Daoy (cell line): ENCODE results near the gene CCDC89. TPM values are rescaled to one million over a fixed set of nuclear protein-coding genes. Genes with fewer than 3 reads are reported as not detected.
A peak's percentile ranks its signal among the peaks of the same experiment; 100 is the strongest.
"Not testable (repeated sequence)": the region's sequence is repeated elsewhere in the genome, so short reads cannot be mapped to it uniquely, and the experiment has no call there.

ENCODE experiments used
- DNase-seq: peaks from one replicate; pipeline ENCODE4 v3.0.0-alpha.2; 2015; ENCODE audit warnings: low read depth
- total RNA-seq: library from RNA; depleted of rRNA; stranded (reverse); fragments of >200 nt; shearing (Covaris generic); gene quantifications from 2 replicates; pipeline ENCODE4 v1.2.3, GENCODE V29; 2014

CCDC89 gene
- total RNA-seq, 1 experiment from 2014 or later, result 1.1 TPM

DNA sequence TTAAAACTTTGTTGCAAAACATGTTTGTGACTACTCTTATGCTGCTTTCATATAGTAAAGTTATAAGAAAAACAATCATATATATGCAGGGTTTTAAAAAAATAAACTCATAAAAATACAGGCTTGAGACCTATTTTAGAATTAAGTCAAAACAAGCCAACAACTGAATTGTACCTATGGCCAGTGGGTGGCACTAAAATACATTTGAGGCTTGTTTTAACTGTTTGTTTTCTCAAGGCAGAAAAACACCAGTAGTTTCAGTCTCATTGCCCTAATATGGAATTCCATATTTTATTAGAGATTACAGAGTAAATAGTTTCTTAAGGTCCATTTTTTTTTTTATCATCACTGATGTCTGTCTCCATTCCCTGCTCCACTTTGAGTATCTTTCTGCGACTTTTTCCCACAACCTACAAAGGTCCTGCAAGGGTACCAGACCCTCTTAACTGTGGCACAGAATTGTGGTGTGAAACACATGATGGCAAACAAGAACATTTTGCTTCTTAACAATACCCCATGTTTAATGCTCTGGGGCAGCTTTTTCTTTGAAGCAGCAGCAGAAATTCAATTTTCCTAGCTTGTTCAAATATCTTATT lies 8.5 kb upstream of the CCDC89 start:
- DNase-seq, result no peak

GRCh38 chr11:85685125-85685819 lies 723 bp downstream of the CCDC89 start:
- peak; percentile 9 for DNase-seq

- DNase-seq, result peak; percentile 76
Observed at GRCh38 chr11:85682330-85683305, 3.4 kb downstream of the CCDC89 start.

DNA sequence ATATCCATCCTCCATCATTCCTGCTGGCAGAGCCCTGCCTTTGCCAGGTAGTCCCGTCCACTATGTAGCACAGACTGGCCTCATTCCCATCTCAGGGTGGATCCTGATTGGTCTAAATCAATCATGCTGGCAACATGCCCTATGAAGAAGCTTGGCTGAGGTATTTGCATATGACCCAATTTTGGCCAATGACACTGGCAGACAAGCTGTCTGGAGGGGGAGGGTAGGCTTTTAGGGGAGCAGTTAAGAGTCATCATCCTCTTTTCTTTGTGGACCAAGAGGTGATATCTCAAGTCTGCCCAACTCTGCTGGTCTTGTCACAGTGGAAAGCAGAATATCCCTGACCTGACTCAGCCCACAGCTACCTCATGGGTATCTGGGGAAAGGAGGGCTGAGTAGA lies 5.1 kb downstream of the CCDC89 start:
- peak; percentile 4 for DNase-seq

- no peak for DNase-seq
Observed at GRCh38 chr11:85679576-85679975, 6.4 kb downstream of the CCDC89 start.

- DNase-seq, result no peak
Observed at GRCh38 chr11:85673393-85673792, 12.6 kb downstream of the CCDC89 start.

- no peak for DNase-seq
Observed at GRCh38 chr11:85672105-85672902, 13.7 kb downstream of the CCDC89 start.

DNA sequence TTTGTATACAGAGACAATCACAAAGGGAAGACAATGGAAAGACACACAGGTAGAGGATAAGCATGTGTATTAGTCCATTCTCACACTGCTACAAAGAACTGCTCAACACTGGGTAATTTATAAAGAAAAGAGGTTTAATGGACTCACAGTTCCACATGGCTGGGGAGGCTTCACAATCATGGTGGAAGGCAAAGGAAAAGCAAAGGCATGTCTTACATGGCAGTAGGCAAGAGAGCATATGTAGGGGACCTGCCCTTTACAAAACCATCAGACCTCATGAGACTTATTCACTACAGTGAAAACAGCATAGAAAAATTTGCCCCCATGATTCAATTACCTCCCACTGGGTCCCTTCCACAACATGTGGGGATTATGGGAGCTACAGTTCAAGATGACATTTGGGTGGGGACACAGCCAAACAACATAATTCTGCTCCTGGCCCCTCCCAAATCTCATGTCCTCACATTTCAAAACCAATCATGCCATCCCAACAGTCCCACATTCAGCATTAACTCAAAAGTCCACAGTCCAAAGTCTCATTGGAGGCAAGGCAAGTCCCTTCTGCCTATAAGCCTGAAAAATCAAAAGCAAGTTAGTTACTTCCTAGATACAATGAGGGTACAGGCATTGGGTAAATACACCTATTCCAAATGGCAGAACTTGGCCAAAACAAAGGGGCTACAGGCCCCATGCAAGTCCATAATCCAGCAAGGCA lies 14.9 kb downstream of the CCDC89 start:
- not testable (repeated sequence) for DNase-seq

- no peak for DNase-seq
Observed at GRCh38 chr11:85668157-85668556, 17.8 kb downstream of the CCDC89 start.

DNA sequence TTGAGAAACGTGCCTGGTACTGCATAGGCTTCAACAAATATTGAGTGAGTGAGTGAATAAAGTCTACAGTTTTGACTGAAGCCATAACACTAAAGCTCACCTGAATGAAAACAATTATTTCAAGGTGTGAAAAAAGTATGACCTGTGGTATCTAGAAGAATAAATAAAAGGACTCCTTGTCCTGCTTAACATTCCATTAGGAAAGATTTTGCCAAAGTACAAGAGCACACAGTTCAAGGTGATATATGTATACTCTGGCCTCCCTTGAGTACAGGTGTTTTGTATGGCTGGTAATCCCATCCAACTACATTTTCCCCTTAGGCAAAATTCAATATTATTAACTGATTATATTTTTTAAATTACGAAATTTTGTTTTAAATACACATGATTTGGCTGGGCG lies 19.3 kb downstream of the CCDC89 start:
- DNase-seq, result no peak

DNA sequence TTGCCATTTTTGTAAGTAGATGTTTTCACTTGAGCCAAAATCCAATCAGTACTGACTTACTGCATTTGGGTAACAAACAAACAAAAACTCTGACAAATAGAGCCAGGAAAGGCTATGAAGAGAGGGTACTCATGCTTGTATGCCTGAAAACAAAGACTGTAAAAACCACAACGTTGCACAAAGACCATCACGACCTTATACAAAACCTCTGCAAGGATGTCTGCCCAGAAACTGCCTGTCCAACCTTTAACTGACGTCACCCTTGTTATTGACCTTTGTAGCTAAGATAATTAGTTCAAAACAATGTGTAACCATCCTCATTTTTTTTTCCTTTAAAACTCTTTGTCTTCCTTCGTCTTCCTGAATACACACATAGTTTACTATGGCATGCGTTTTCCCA lies 20.3 kb downstream of the CCDC89 start:
- no peak for DNase-seq

DNA sequence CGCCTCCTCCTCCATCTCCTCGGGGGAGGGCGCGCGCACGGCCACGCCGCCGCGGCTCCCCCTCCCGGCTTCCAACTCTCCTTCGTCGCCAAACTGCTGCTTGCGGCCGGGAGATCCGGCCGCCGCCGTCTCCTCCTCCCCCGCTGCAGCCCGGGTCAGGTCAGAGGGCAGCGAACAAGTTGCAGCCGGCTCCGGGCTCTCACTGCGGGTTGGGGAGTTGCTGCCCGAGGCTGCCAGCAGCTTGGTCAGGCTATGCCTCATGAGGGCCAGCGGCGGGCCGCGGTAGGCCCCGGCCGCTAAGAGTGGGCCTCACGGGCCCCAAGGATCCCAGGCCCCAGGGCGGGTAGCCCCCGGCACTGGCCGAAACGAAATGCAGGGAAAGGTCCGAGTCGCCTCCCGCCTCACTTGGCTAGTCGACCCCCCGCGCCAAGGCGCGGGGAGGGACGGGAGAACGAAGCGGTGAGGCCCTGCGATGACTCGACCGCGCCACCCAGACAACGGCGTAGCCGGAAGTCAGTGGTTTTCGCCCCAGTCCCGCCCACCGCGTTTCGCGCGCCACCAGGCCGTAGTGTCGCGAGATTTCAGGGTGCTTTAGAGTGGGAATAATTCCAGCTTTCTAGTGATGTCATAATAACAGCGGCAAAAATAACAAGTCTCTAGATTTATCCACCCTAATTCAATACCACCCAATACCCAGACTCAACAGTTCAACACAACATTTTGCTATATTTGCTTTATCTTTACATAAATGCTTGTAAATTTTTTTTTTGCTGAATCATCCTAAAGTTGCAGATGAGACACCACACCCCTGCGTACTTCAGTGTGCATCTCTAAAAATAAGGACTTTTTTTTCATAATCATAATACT lies 21.1 kb downstream of the CCDC89 start, which contains the start of gene CREBZF:
Gene CREBZF, minus strand, starts transcription at position 515 of the 867 bp plus-strand sequence. Its CDS starts 254 bp downstream, at position 261.
- DNase-seq, result peak; percentile 96

DNA sequence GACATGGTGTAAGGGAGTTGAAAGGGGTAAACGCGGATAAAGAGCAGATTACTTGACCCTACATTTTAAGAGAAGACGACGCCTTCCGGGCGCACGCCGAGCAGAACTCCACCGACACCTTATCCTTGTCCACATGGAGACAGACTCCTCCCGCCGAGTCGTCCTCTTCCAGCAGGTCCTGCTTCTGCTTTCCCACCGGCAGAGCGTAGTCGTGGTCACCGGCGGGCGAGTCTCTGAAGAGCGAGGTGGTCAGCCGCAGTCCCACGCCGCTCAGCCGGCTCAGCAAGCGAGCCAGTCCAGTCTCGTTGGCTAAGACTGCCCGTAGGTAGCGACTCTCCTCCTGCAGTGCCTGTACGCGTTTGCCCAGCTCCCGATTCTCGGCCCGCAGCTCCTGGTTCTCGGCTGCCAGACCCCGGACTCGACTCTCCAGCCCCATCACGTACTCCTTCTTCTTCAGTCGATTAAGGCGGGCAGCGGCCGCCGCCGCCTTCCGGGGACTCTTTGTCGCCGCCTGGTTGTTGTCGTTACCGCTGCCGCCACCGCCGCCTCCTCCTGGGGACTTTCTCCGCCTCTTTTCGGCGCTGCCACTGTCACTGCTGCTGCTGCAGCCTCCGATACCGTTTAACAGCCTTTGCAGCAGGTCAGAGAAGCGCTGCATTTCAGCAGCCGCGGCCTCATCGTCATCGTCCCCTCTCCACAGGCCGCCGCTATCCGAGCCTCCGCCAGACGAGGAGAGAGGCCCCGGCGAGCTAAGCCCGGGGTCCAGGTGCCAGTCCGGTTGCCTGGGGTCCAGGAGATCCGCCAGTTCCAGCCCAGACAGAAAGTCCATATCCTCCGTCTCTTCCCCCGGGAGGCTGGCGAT lies 22.0 kb downstream of the CCDC89 start:
- peak; percentile 63 for DNase-seq

DNA sequence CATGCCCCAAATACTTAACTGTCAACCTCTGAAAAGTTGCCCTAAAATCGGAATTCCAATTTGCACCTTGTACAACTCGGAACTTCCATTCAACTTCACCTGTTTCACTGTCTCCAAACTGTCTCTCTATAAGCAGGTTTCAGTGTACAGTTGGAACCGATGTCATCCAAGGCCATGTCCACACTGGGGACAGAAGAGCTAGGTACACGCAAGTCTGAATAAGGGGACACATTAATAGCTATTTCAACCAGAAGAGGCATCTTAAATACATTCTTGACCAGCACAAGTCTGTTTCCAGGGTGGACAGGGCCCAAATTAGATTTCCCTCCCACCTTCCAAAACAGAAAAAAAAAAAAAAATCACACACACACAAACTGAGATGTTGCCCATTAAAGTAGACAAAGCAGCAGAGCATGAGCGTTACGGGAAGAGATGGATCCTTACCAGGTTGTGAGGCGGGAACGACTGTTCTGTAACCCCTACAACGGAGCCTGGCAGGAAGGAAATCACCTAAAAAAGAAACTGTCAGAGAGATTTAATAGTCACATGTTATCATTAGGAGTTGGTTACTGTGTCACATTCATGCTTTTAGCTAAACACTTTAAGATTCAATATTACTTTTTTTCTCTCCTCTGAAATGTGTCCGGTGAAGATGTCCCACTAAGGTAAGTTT lies 22.8 kb downstream of the CCDC89 start:
- no peak for DNase-seq

GRCh38 chr11:85661972-85662664 lies 23.9 kb downstream of the CCDC89 start:
- DNase-seq, result no peak

- no peak for DNase-seq
Observed at GRCh38 chr11:85658180-85658579, 27.8 kb downstream of the CCDC89 start.

GRCh38 chr11:85656777-85657176 lies 29.2 kb downstream of the CCDC89 start:
- DNase-seq, result no peak

- not testable (repeated sequence) for DNase-seq
Observed at GRCh38 chr11:85654343-85654742, 31.7 kb downstream of the CCDC89 start.
